Measurements from ENCODE around the gene BABAM2. TPM values are rescaled to one million over a fixed set of nuclear protein-coding genes. Genes with fewer than 3 reads are reported as not detected.

The BABAM2 gene
- total RNA-seq, 6 experiments from 2014 or later: 17.1 to 39.4 (median 25.5) TPM

DNA sequence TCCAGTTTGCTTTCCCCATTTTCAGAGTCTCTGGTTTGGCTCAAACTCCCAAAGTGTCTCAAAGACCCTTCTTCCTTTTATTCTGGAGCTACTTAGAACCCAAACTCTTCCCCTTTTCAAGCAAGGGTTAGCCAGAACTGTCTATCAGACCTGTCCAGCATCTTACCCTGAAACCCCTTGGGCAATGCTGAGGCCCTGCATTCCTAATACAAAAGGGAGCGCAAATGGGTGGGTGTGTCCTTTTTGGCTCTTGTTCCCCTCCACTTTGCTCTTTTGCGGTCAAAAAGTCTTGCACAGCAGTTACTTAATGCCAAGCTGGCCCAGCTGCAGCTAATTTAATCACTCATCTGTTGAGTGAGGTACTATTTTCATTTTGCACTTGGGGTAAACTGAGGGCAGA lies 270.9 kb downstream of the BABAM2 start:
- H3K36me3 ChIP-seq: no peaks in the 10 kb centered on the region
- ATAC-seq (no peak), DNase-seq (no peak)
- no peak overlapping the region for H3K4me3 ChIP-seq
- H3K27me3 ChIP-seq: no peaks in the 10 kb centered on the region
- WGBS (ENCODE audit: insufficient coverage, low coverage, low lambda C conversion rate, missing lambda C conversion rate): 100% methylated on average over 2 of the region's 2 CpGs
- H3K27ac ChIP-seq: no peak overlapping the region
- no peak for TF ChIP-seq POLR2A (IDR thresholded peaks at IDR 0.05)
- TF ChIP-seq, protein P1, sequence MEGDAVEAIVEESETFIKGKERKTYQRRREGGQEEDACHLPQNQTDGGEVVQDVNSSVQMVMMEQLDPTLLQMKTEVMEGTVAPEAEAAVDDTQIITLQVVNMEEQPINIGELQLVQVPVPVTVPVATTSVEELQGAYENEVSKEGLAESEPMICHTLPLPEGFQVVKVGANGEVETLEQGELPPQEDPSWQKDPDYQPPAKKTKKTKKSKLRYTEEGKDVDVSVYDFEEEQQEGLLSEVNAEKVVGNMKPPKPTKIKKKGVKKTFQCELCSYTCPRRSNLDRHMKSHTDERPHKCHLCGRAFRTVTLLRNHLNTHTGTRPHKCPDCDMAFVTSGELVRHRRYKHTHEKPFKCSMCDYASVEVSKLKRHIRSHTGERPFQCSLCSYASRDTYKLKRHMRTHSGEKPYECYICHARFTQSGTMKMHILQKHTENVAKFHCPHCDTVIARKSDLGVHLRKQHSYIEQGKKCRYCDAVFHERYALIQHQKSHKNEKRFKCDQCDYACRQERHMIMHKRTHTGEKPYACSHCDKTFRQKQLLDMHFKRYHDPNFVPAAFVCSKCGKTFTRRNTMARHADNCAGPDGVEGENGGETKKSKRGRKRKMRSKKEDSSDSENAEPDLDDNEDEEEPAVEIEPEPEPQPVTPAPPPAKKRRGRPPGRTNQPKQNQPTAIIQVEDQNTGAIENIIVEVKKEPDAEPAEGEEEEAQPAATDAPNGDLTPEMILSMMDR (IDR thresholded peaks at IDR 0.05): no peak
- intact Hi-C loops (cut with DNase I): no loop called here
- H3K9me3 ChIP-seq: peaks cover 0 to 2% (median 0%) of the 10 kb centered on the region in 4 donors
- peaks cover 0 to 14% (median 0%) of the 10 kb centered on the region in 4 donors for H3K4me1 ChIP-seq

- H3K4me3 ChIP-seq: no peak overlapping the region
- DNase-seq (no peak), ATAC-seq (no peak)
- H3K27ac ChIP-seq: no peak overlapping the region
- no peaks in the 10 kb centered on the region for H3K36me3 ChIP-seq
- H3K27me3 ChIP-seq: no peaks in the 10 kb centered on the region
- 90% methylated on average over 1 of the region's 3 CpGs for WGBS (ENCODE audit: insufficient coverage, low coverage, low lambda C conversion rate, missing lambda C conversion rate)
- TF ChIP-seq POLR2A (IDR thresholded peaks at IDR 0.05): no peak
- TF ChIP-seq, protein P1 (IDR thresholded peaks at IDR 0.05): no peak
- intact Hi-C loops (cut with DNase I): no loop called here
- H3K9me3 ChIP-seq: no peaks in the 10 kb centered on the region
- peaks cover 0 to 14% (median 0%) of the 10 kb centered on the region in 4 donors for H3K4me1 ChIP-seq
Measured at GRCh38 chr2:28162564-28162963, 272.0 kb downstream of the BABAM2 start.

GRCh38 chr2:28163028-28163427 lies 272.5 kb downstream of the BABAM2 start:
- Histone ChIP-seq H3K27ac (no peak overlapping the region), H3K4me3 (no peak overlapping the region), H3K9me3 (no peaks in the 10 kb centered on the region), H3K36me3 (no peaks in the 10 kb centered on the region), H3K27me3 (no peaks in the 10 kb centered on the region), H3K4me1 (peaks cover 0 to 14% (median 0%) of the 10 kb centered on the region in 4 donors)
- ATAC-seq: no peak
- WGBS (ENCODE audit: insufficient coverage, low coverage, low lambda C conversion rate, missing lambda C conversion rate): 100% methylated on average over 3 of the region's 4 CpGs
- no peak for DNase-seq
- intact Hi-C loops (cut with DNase I): no loop called here
- TF ChIP-seq, protein P1 (IDR thresholded peaks at IDR 0.05): no peak

GRCh38 chr2:28163627-28164279 lies 273.2 kb downstream of the BABAM2 start:
- Histone ChIP-seq H3K4me1 (peaks cover 0 to 14% (median 0%) of the 10 kb centered on the region in 4 donors), H3K4me3 (no peak overlapping the region), H3K36me3 (no peaks in the 10 kb centered on the region), H3K9me3 (no peaks in the 10 kb centered on the region), H3K27ac (no peak overlapping the region), H3K27me3 (no peaks in the 10 kb centered on the region)
- DNase-seq (no peak), ATAC-seq (peak in 2 of 4 donors; percentile 24 to 57)
- 91% methylated on average over 5 of the region's 6 CpGs for WGBS (ENCODE audit: insufficient coverage, low coverage, low lambda C conversion rate, missing lambda C conversion rate)
- TF ChIP-seq, protein P1 (IDR thresholded peaks at IDR 0.05): no peak
- no peak for TF ChIP-seq POLR2A (IDR thresholded peaks at IDR 0.05)
- intact Hi-C loops (cut with DNase I): no loop called here

Measured in right lobe of liver (tissue), 6 donors.